Stimulated activated effector memory CD8-positive, alpha-beta T cell treated with anti-CD3 and anti-CD28 coated beads, Interleukin-12 subunit alpha, Interleukin-12 subunit beta, amount 100 ng/mL, for 72 hours (primary cell): ENCODE data around the gene MBD3.

Source experiments
- ATAC-seq: fragments of 150-1000 bp; cut with Tn5 transposase; 2 replicates; pipeline ENCODE4 v1.10.0; 2021
- DNase-seq, 2 donors: peaks; one replicate each; pipeline ENCODE4 v3.0.0; 2021 to 2022; ENCODE audit warnings: low spot score in 2 of 2
- H3K27ac Mint-ChIP-seq: one replicate; pipeline ENCODE4 v1.8.0; 2022; ENCODE audit warnings: mild to moderate bottlenecking, mixed read lengths
- H3K36me3 Mint-ChIP-seq: one replicate; pipeline ENCODE4 v1.8.0; 2022; ENCODE audit warnings: mild to moderate bottlenecking, mixed read lengths
- H3K4me1 Mint-ChIP-seq: one replicate; pipeline ENCODE4 v1.8.0; 2022; ENCODE audit warnings: mixed read lengths
- H3K4me3 Mint-ChIP-seq: one replicate; pipeline ENCODE4 v1.8.0; 2022; ENCODE audit warnings: mild to moderate bottlenecking, mixed read lengths
- H3K9me3 Mint-ChIP-seq: one replicate; pipeline ENCODE4 v1.8.0; 2022; ENCODE audit warnings: mixed read lengths

Gene MBD3

DNA sequence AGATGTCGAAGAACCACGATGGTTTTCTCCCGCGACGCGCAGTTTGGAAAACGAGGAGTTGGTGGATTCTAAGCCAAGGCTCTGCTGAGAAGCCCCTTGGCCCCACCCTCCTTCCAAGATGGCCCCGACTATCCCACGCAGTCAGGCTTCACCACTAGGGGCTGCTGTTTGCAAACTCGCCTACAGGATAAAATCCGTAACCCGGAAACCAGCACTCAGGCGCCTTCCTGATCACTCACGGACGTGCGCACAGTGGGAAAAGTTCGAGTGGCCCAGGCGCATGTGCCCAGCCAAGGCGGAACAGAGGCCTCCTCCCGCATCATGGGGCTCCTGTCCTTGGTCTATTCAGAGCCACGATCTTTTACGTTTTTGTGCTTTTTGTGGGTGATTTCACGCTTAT is 31.8 kb upstream of the MBD3 start:
- peak; percentile 70 for ATAC-seq
- Mint-ChIP-seq H3K4me3 (no peak overlapping the region), H3K36me3 (peaks cover 44% of the 10 kb centered on the region), H3K4me1 (peaks cover 5% of the 10 kb centered on the region), H3K27ac (no peak overlapping the region), H3K9me3 (no peaks in the 10 kb centered on the region)
- peak in 1 of 2 donors; percentile 67 for DNase-seq

- Mint-ChIP-seq H3K27ac (peak overlapping the region; percentile 65), H3K9me3 (no peaks in the 10 kb centered on the region), H3K36me3 (peaks cover 53% of the 10 kb centered on the region), H3K4me3 (no peak overlapping the region), H3K4me1 (peaks cover 17% of the 10 kb centered on the region)
- ATAC-seq (no peak), DNase-seq (no peak)
Measured at GRCh38 chr19:1622541-1622940, 29.9 kb upstream of the MBD3 start.

GRCh38 chr19:1622007-1622406 is 29.3 kb upstream of the MBD3 start:
- ATAC-seq (no peak), DNase-seq (no peak)
- no peak overlapping the region for H3K4me3 Mint-ChIP-seq
- H3K9me3 Mint-ChIP-seq = no peaks in the 10 kb centered on the region
- no peak overlapping the region for H3K27ac Mint-ChIP-seq
- peaks cover 23% of the 10 kb centered on the region for H3K4me1 Mint-ChIP-seq
- peaks cover 53% of the 10 kb centered on the region for H3K36me3 Mint-ChIP-seq

GRCh38 chr19:1621574-1621973 is 28.9 kb upstream of the MBD3 start:
- peaks cover 57% of the 10 kb centered on the region for H3K36me3 Mint-ChIP-seq
- no peak for DNase-seq
- ATAC-seq = no peak
- H3K9me3 Mint-ChIP-seq = no peaks in the 10 kb centered on the region
- H3K4me1 Mint-ChIP-seq = peaks cover 27% of the 10 kb centered on the region
- no peak overlapping the region for H3K4me3 Mint-ChIP-seq
- no peak overlapping the region for H3K27ac Mint-ChIP-seq

GRCh38 chr19:1621021-1621420 is 28.4 kb upstream of the MBD3 start:
- no peaks in the 10 kb centered on the region for H3K9me3 Mint-ChIP-seq
- ATAC-seq (no peak), DNase-seq (no peak)
- peaks cover 28% of the 10 kb centered on the region for H3K4me1 Mint-ChIP-seq
- H3K4me3 Mint-ChIP-seq = no peak overlapping the region
- peaks cover 61% of the 10 kb centered on the region for H3K36me3 Mint-ChIP-seq
- H3K27ac Mint-ChIP-seq = no peak overlapping the region

DNA sequence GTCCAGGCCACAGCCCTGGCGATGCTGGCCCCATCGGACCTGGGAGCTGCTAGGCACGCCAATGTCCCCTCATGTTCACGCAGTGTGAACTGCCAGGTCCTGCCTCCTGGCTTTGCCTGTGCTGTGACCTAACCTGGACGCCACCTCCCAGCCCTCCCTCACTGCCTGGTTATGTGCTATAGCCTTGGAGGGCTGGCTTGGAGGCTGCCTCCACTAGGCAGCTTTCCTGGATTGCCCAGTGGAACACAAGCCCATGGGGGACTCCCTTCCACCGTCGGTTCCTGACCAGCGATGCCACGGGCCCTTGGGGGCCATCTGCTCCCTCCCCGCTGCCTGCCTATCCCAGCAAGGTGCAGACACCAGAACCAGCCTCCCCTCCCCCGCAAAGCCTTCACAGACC is 27.8 kb upstream of the MBD3 start:
- DNase-seq (no peak), ATAC-seq (no peak)
- peaks cover 61% of the 10 kb centered on the region for H3K36me3 Mint-ChIP-seq
- H3K4me3 Mint-ChIP-seq = no peak overlapping the region
- H3K9me3 Mint-ChIP-seq = no peaks in the 10 kb centered on the region
- no peak overlapping the region for H3K27ac Mint-ChIP-seq
- H3K4me1 Mint-ChIP-seq = peaks cover 28% of the 10 kb centered on the region

GRCh38 chr19:1619703-1620102 is 27.0 kb upstream of the MBD3 start:
- Mint-ChIP-seq H3K4me3 (no peak overlapping the region), H3K9me3 (no peaks in the 10 kb centered on the region), H3K36me3 (peaks cover 63% of the 10 kb centered on the region), H3K4me1 (peaks cover 28% of the 10 kb centered on the region), H3K27ac (no peak overlapping the region)
- no peak for DNase-seq
- ATAC-seq = no peak

GRCh38 chr19:1619094-1619439 is 26.4 kb upstream of the MBD3 start:
- no peaks in the 10 kb centered on the region for H3K9me3 Mint-ChIP-seq
- peaks cover 28% of the 10 kb centered on the region for H3K4me1 Mint-ChIP-seq
- H3K36me3 Mint-ChIP-seq = peaks cover 65% of the 10 kb centered on the region
- H3K27ac Mint-ChIP-seq = no peak overlapping the region
- no peak for ATAC-seq
- DNase-seq = no peak
- H3K4me3 Mint-ChIP-seq = no peak overlapping the region

GRCh38 chr19:1618157-1619093 is 25.8 kb upstream of the MBD3 start:
- Mint-ChIP-seq H3K4me1 (peaks cover 28% of the 10 kb centered on the region), H3K36me3 (peaks cover 66% of the 10 kb centered on the region), H3K4me3 (no peak overlapping the region), H3K9me3 (no peaks in the 10 kb centered on the region), H3K27ac (peak overlapping the region; percentile 87)
- ATAC-seq (peak; percentile 65), DNase-seq (no peak)

DNA sequence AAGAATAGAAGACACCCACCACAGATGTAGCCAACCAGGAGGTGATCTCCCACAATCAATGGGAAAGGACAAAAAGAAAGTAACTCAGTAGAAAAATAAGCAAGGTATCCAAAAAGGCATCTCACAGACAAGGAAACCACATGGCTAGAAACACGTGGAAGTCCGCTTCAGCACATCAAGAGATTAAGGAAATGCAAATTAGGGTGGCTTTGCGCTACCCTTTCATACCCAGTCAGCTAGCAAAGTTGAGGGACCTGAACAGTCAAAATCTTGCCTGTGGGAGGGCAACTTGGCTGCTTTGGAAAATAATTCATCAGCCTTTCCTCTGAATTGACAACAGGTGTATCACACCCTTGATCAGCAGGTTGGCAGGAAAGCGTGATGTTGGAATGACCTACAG is 24.2 kb upstream of the MBD3 start:
- Mint-ChIP-seq H3K36me3 (peaks cover 57% of the 10 kb centered on the region), H3K4me3 (no peak overlapping the region), H3K27ac (peak overlapping the region; percentile 82), H3K9me3 (no peaks in the 10 kb centered on the region), H3K4me1 (peaks cover 24% of the 10 kb centered on the region)
- DNase-seq = no peak
- no peak for ATAC-seq

DNA sequence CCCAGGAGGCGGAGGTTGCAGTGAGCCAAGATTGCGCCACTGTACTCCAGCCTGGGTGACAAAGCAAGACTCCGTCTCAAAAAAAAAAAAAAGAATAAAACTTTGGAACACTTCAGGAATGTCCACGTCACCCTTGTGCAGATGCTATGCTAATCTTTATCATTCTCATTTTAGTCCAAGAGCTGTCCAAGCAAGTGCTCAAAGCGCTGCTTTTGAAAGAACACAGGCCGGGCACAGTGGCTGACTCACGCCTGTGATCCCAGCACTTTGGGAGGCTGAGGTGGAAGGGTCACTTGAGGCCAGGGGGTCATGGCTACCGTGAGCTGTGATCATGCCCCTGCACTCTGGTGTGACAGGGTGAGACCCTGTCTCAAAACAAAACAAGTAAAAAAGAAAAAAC is 23.7 kb upstream of the MBD3 start:
- Mint-ChIP-seq H3K4me3 (no peak overlapping the region), H3K9me3 (no peaks in the 10 kb centered on the region), H3K4me1 (peaks cover 24% of the 10 kb centered on the region), H3K36me3 (peaks cover 62% of the 10 kb centered on the region), H3K27ac (peak overlapping the region; percentile 82)
- no peak for DNase-seq
- ATAC-seq = no peak

GRCh38 chr19:1615156-1615765 is 22.6 kb upstream of the MBD3 start:
- Mint-ChIP-seq H3K9me3 (no peaks in the 10 kb centered on the region), H3K4me3 (no peak overlapping the region), H3K27ac (peak overlapping the region; percentile 54), H3K4me1 (peaks cover 24% of the 10 kb centered on the region), H3K36me3 (peaks cover 71% of the 10 kb centered on the region)
- DNase-seq = no peak
- no peak for ATAC-seq

DNA sequence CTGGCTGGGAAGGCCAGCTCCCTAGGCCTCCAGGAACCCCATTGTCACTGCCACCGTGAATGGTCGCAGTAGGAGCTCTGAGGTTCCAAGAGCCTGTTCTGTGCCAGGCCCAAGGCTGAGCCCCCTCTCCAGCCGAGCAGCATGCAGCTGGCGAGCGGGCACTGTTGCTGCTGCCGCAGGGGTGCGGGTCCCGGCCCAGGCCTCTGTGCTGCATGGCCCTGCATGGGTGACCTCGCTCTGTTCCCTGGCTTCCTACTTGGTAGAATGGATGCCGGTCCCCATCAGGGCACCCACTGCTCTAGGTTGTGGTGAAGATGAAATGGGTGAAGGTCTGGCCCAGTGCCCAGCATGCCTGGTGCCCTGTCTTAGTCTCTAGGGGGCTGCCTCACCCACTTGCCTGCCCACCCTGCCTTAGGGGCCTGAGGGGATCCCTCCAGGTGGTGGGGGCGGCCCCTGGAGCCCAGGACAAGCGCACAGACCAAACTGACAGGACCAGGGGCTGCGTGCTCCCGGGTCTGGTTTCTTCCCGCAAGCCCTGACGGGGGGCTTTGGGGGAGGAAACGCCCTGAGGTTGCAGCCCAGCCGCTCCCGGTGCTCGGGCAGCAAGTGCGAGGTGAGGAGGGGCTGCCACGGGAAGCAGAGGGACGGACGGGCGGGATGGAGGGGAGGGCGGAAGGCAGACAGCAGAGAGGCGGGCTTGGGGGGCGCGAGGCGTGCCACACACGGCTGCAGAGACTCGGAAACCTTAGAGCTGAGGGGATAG is 21.3 kb upstream of the MBD3 start:
- Mint-ChIP-seq H3K36me3 (peaks cover 74% of the 10 kb centered on the region), H3K27ac (peak overlapping the region; percentile 14), H3K9me3 (no peaks in the 10 kb centered on the region), H3K4me1 (peaks cover 33% of the 10 kb centered on the region), H3K4me3 (no peak overlapping the region)
- no peak for DNase-seq
- no peak for ATAC-seq

GRCh38 chr19:1613146-1613545 is 20.5 kb upstream of the MBD3 start:
- peaks cover 35% of the 10 kb centered on the region for H3K4me1 Mint-ChIP-seq
- no peak overlapping the region for H3K4me3 Mint-ChIP-seq
- H3K9me3 Mint-ChIP-seq = no peaks in the 10 kb centered on the region
- ATAC-seq = no peak
- DNase-seq = no peak
- peak overlapping the region; percentile 23 for H3K27ac Mint-ChIP-seq
- peaks cover 74% of the 10 kb centered on the region for H3K36me3 Mint-ChIP-seq
